ENCODE data around the gene RITA1. TPM values are rescaled to one million over a fixed set of nuclear protein-coding genes. Genes with fewer than 3 reads are reported as not detected.

The RITA1 gene
- total and polyA plus RNA-seq, 2 of the 4 experiments (the other 2 are of a cell fraction): 14.2 to 14.7 TPM

GRCh38 chr12:113207613-113208040, 22.1 kb downstream of the RITA1 start:
- Histone ChIP-seq H3K14ac (replicated peaks; ENCODE audit: low read depth, low read length) (0 out of 2 replicates have a peak overlapping the region, but pooled peaks have one; percentile 20), H3K27ac (ENCODE audit: insufficient read depth, low read length) (no peak overlapping the region), H3K27me3 (ENCODE audit: control insufficient read depth, insufficient read depth, low read length) (no peaks in the 10 kb centered on the region), H3K9me1 (ENCODE audit: insufficient read depth, low read length) (peaks cover 11% of the 10 kb centered on the region; the same call in 1 of the 2 replicates), H2AK5ac (ENCODE audit: low read depth, low read length) (peak overlapping the region; percentile 76), H2BK120ac (ENCODE audit: low read depth, low read length) (no peak overlapping the region), H3K36me3 (ENCODE audit: control insufficient read depth, insufficient read depth, low read length) (no peaks in the 10 kb centered on the region), H4K5ac (ENCODE audit: low read depth, low read length) (no peak overlapping the region), H3K56ac (ENCODE audit: extremely low read depth, insufficient read depth, low read length) (0 out of 2 replicates have a peak overlapping the region, but pooled peaks have one; percentile 3), H2AFZ (replicated peaks; ENCODE audit: low read length, poor library complexity) (no peak overlapping the region), H3K4me2 (ENCODE audit: low read depth, low read length) (no peak overlapping the region), H3K23ac (ENCODE audit: low read depth, low read length) (no peak overlapping the region), H3K9ac (ENCODE audit: low read depth, low read length) (no peak overlapping the region), H3K4me1 (ENCODE audit: control insufficient read depth, insufficient read depth, low read length) (peaks cover 7% of the 10 kb centered on the region), H3K9me3 (ENCODE audit: control insufficient read depth, insufficient read depth, low read length) (no peaks in the 10 kb centered on the region), H4K91ac (ENCODE audit: insufficient read depth, low read depth, low read length) (no peak overlapping the region), H2BK20ac (ENCODE audit: low read depth, low read length) (no peak overlapping the region), H2AK9ac (replicated peaks; ENCODE audit: low read depth, low read length, poor library complexity) (no peak overlapping the region), H4K20me1 (ENCODE audit: insufficient read depth, low read length) (no peaks in the 10 kb centered on the region), H4K8ac (ENCODE audit: low read depth in 2 of 2, low read length in 2 of 2) (no peak overlapping the region), H3K4me3 (ENCODE audit: insufficient read depth, low read depth, low read length) (no peak overlapping the region), H3K18ac (ENCODE audit: low read depth, low read length) (no peak overlapping the region), H3K79me1 (ENCODE audit: low read depth in 1 of 2, low read length in 2 of 2) (no peaks in the 10 kb centered on the region), H2BK5ac (ENCODE audit: low read depth, low read length, poor library complexity, severe bottlenecking) (no peak overlapping the region), H2BK15ac (ENCODE audit: low read depth, low read length) (no peak overlapping the region), H3K4ac (ENCODE audit: low read depth, low read length) (peak overlapping the region; percentile 24; the same call in 1 of the 2 replicates)
- POLR2A ChIA-PET (ENCODE audit: unreplicated experiment): no interaction called here
- 60% methylated on average over 1 of the region's 6 CpGs; no CpG with 5 or more reads in 1 of the 2 experiments for WGBS, 2 experiments (ENCODE audit: extremely low coverage in 2 of 2, insufficient read length in 1 of 2)
- in situ Hi-C loops (cut with MboI; ENCODE audit: low sequenced_read_pairs): no loop called here
- ATAC-seq (ENCODE audit: low read depth): no peak
- intact Hi-C loops (cut with micrococcal nuclease): no loop called here
- dilution Hi-C loops (cut with HindIII; ENCODE audit: low sequenced_read_pairs, unreplicated experiment): no loop called here
- CTCF ChIA-PET: no interaction called here
- BruUV-seq (replicated peaks): no TSS peak
- TF ChIP-seq RAD21 (IDR thresholded peaks at IDR 0.05; ENCODE audit: low read length) (no peak), MAZ (IDR thresholded peaks at IDR 0.05; ENCODE audit: borderline replicate concordance, low read depth, low read length) (no peak), POLR2A (IDR thresholded peaks at IDR 0.05; ENCODE audit: low read depth, low read length) (no peak), SMC3 (IDR thresholded peaks at IDR 0.05; ENCODE audit: low read depth, low read length) (no peak), USF2 (IDR thresholded peaks at IDR 0.05; ENCODE audit: low read depth, low read length) (no peak), FOS (IDR thresholded peaks at IDR 0.05; ENCODE audit: low read depth, low read length) (no peak), NFE2L2 (IDR thresholded peaks at IDR 0.05; ENCODE audit: low read depth, low read length) (no peak), BHLHE40 (IDR thresholded peaks at IDR 0.05; ENCODE audit: low read depth, low read length) (no peak)
- DNase-seq: no peak

Measured in IMR-90 (cell line).